Measurements from ENCODE around the gene CFAP119.

CFAP119 gene

GRCh38 chr16:30738984-30739951 lies 22.6 kb downstream of the CFAP119 start:
- no peak for DNase-seq

GRCh38 chr16:30737794-30738648 lies 23.8 kb downstream of the CFAP119 start:
- DNase-seq = no peak

GRCh38 chr16:30736995-30737793 lies 24.7 kb downstream of the CFAP119 start:
- DNase-seq = no peak

GRCh38 chr16:30731411-30731810 lies 30.5 kb downstream of the CFAP119 start:
- no peak for DNase-seq

DNA sequence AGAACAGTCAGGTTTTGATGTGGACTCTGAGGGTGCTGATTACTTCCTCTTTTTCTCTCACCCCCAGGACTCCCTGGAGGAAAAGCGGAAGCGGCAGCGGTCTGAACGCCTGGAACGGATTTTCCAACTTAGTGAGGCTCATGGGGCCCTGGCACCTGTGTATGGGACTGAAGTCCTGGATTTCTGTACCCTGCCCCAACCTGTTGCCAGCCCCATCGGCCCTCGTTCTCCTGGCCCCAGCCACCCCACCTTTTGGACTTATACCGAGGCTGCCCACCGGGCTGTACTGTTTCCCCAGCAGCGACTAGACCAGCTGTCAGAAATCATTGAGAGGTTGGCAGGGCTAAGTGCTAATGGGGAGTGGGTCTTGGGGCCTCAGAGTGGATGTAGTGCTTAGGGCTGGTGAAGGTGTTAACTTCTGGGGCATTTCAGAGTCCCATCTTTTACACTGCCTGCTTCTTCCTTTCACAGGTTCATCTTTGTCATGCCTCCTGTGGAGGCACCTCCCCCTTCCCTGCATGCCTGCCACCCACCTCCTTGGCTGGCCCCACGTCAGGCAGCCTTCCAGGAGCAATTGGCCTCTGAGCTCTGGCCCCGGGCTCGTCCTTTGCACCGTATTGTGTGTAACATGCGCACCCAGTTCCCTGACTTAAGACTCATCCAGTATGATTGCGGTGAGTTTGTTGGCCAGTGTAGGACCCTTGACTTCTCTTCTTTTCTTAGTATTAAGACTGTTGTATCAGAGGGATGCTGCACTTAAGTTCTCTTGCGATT lies 32.8 kb downstream of the CFAP119 start:
- DNase-seq = no peak

GRCh38 chr16:30728321-30728720 lies 33.5 kb downstream of the CFAP119 start:
- no peak for DNase-seq

DNA sequence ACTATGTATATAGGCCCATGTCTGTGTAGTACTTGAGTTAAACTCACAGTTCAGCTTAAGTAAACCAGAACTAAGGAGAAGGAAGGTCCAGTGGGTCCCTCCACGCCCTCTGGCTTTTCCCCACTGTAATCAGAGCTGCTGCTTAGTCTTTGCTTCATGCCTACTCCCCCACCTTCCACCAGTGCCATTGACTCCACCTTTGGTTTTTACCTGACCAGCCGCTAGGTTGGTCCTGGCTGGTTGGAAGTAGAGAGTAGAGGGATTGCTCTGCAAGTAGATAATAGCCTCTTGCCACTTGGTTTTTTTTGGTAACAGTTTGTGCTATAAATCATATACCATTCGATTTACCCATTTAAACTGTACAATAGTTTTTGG lies 36.5 kb downstream of the CFAP119 start:
- DNase-seq = no peak

GRCh38 chr16:30724641-30725417 lies 37.0 kb downstream of the CFAP119 start:
- no peak for DNase-seq

- no peak for DNase-seq
These were observed 38.0 kb downstream of the CFAP119 start for GRCh38 chr16:30723725-30724355.

- DNase-seq = no peak
These were observed 38.9 kb downstream of the CFAP119 start for GRCh38 chr16:30722916-30723315.

DNA sequence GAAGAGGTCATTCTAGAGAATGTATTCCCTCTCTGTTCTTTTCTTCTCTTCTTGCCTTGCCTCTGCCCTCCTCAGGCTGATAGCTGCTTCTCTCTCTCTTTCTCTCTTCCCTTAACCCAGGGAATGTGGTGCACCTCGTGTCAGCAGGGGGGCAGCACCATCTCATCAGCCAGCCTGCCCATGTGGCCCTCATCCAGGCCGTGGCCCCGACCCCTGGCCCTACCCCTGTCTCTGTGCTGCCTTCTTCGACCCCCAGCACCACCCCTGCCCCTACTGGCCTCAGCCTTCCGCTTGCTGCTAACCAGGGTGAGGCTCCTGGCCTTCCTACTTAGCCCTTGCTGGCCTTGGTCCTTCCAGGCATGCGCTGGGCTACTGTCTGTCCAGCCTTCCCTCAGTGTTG lies 39.4 kb downstream of the CFAP119 start:
- no peak for DNase-seq

GRCh38 chr16:30721606-30722005 lies 40.3 kb downstream of the CFAP119 start:
- DNase-seq = no peak

- DNase-seq = no peak
These were observed 40.7 kb downstream of the CFAP119 start for GRCh38 chr16:30721167-30721566.

GRCh38 chr16:30720694-30721093 lies 41.2 kb downstream of the CFAP119 start:
- no peak for DNase-seq

DNA sequence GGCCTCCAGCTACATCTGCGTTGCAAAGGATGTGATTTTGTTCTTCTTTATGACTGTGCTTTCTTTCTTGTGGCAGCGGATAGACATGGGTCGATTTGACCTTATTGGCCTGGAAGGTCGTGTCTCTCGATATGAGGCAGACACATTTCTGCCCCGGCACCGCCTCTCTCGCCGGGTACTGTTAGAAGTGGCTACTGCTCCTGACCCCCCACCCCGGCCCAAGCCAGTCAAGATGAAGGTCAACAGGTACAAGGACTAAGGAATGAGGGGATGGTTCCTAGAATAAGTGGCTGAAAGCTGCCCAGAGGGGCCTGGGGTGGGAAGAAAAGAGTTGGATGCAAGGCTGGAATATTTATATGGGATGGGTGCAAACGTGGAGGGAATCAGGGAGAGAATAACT lies 41.8 kb downstream of the CFAP119 start:
- DNase-seq = no peak

DNA sequence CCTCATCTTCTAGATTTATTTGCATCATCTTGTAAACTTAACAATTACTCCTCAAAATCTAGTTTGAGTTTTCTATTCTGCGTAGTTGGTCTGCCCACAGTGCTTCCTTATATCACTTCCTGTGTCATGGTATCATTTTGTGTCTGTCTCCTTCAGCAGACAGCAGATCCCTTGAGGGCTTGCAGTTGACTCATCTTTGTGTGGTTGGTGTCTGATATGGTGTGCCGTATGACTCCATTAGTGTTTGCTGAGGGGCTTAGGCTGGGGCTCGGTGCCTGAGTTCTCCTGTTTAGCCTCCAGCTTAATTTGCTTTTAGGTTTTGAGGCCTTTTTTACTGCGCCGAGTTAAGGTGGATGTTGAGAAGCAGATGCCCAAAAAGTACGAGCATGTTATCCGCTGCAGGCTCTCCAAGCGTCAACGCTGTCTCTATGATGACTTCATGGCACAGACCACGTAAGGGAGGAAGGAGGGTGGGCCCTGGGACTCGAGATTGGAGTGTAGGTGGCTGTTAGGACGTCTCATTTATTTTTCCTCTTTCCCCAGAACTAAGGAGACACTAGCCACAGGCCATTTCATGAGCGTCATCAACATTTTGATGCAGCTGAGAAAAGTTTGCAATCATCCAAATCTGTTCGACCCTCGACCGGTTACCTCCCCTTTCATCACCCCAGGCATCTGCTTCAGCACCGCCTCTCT lies 46.0 kb downstream of the CFAP119 start:
- DNase-seq = no peak

DNA sequence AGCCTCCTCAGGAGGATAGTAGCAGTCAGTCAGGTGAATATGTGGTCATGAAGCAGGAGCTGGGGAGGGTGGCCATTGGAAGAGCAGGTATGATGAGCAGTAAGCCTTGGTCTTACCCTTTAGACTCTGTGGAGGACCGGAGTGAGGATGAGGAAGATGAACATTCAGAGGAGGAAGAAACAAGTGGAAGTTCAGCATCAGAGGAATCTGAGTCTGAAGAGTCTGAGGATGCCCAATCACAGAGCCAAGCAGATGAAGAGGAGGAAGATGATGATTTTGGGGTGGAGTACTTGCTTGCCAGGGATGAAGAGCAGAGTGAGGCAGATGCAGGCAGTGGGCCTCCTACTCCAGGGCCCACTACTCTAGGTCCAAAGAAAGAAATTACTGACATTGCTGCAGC lies 50.1 kb downstream of the CFAP119 start:
- DNase-seq = no peak

- DNase-seq = no peak
These were observed 50.9 kb downstream of the CFAP119 start for GRCh38 chr16:30710971-30711370.

Measured in activated T-cell treated with anti-CD3 and anti-CD28 coated beads, Interleukin-2, amount 50 U/mL, for 1 hour (primary cell).